DMS114 treated with DMSO at 0.1 percent for 48 hours (cell line): ENCODE measurements around the gene MUC4.
"Not testable (repeated sequence)": the region's sequence is repeated elsewhere in the genome, so short reads cannot be mapped to it uniquely, and the experiment has no call there.

Experiments used
- DNase-seq: peaks from one replicate; lab custom pipeline; 2025; ENCODE audit not compliant: unreplicated experiment; lab: John Stamatoyannopoulos, UW

MUC4 gene

GRCh38 chr3:195762249-195762585 is 49.5 kb downstream of the MUC4 start:
- no peak for DNase-seq

- DNase-seq, result no peak
Measured at GRCh38 chr3:195761567-195762248, 50.0 kb downstream of the MUC4 start.

GRCh38 chr3:195761123-195761566 is 50.6 kb downstream of the MUC4 start:
- no peak for DNase-seq

GRCh38 chr3:195760345-195761122 is 51.2 kb downstream of the MUC4 start:
- DNase-seq, result no peak

GRCh38 chr3:195758721-195759353 is 52.9 kb downstream of the MUC4 start:
- no peak for DNase-seq

- DNase-seq, result no peak
Measured at GRCh38 chr3:195757827-195758226, 53.9 kb downstream of the MUC4 start.

- DNase-seq, result no peak
Measured at GRCh38 chr3:195757438-195757770, 54.3 kb downstream of the MUC4 start.

- DNase-seq, result no peak
Measured at GRCh38 chr3:195755791-195756676, 55.7 kb downstream of the MUC4 start.

- no peak for DNase-seq
Measured at GRCh38 chr3:195755391-195755790, 56.3 kb downstream of the MUC4 start.

- DNase-seq, result no peak
Measured at GRCh38 chr3:195754906-195755305, 56.8 kb downstream of the MUC4 start.

- DNase-seq, result no peak
Measured at GRCh38 chr3:195754141-195754540, 57.6 kb downstream of the MUC4 start.

GRCh38 chr3:195753581-195753980 is 58.1 kb downstream of the MUC4 start:
- no peak for DNase-seq

GRCh38 chr3:195752546-195753331 is 59.0 kb downstream of the MUC4 start:
- no peak for DNase-seq

- DNase-seq, result no peak
Measured at GRCh38 chr3:195752066-195752465, 59.7 kb downstream of the MUC4 start.

- no peak for DNase-seq
Measured at GRCh38 chr3:195751560-195751959, 60.2 kb downstream of the MUC4 start.

GRCh38 chr3:195750797-195751520 is 60.8 kb downstream of the MUC4 start:
- no peak for DNase-seq

GRCh38 chr3:195749101-195749500 is 62.6 kb downstream of the MUC4 start:
- DNase-seq, result not testable (repeated sequence)

- no peak for DNase-seq
Measured at GRCh38 chr3:195748661-195749060, 63.1 kb downstream of the MUC4 start.

GRCh38 chr3:195746751-195747150 is 65.0 kb downstream of the MUC4 start:
- DNase-seq, result no peak

GRCh38 chr3:195746346-195746745 is 65.4 kb downstream of the MUC4 start:
- DNase-seq, result no peak
